Embryonic facial prominence (tissue), 1 donor: ENCODE data around the gene OR9I1.

Source experiments
- DNase-seq: peaks from one replicate; pipeline ENCODE4 v3.0.0-alpha.2; 2016; ENCODE audit errors: extremely low spot score

Gene OR9I1, protein sequence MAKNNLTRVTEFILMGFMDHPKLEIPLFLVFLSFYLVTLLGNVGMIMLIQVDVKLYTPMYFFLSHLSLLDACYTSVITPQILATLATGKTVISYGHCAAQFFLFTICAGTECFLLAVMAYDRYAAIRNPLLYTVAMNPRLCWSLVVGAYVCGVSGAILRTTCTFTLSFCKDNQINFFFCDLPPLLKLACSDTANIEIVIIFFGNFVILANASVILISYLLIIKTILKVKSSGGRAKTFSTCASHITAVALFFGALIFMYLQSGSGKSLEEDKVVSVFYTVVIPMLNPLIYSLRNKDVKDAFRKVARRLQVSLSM

DNA sequence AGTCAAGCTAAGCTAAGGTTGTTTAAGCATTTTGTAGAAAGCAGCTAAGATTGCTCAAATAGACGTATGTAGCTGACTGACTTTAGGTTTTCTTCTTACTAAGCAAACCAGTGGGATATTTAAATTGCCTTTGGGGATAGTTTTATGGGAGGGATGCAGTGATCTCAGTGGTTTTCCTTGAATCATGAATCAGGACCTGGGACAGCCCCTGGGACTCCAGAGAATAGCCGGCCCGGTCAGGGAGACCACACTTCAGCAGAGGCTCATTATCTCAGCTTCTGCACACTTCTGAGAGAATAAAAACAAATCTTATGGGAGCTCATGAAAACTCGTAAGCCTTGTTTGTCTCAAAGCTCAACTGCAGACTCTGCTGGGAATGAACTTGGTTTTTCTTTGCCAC, at the start of gene OR9I1:
Gene OR9I1 (minus strand): TSS at position 62 of the 400 bp plus-strand sequence. CDS start 6,086 bp downstream, outside the sequence.
- no peak for DNase-seq

DNA sequence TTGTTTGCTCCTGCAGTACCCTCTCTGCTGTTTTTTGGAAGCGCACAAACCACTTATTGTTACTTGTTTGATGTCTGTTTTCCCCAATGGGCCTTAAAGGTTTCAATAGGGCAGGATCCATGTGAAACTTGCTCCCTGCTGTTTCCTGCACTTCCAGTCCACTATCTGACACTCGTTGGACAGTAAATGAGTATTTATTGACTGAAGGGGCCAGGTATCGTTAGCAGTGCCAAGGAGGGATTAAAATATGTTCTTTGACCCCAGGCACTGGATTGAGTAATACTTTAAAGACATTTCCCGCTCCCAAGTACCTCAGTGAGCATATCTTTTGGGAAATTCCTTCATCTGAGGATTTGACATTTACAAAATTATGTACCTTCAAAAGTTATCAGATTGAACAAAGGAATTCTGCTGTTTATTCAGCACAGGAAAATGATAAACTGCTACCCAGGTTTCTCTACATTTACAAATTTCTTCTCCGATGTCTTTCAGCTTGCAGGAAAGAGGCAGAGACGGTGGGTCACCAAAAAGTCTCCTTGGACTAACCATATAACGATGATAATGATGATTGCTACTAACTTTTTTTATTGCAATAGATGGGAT, 40.3 kb upstream of the OR9I1 start:
- DNase-seq = no peak

DNA sequence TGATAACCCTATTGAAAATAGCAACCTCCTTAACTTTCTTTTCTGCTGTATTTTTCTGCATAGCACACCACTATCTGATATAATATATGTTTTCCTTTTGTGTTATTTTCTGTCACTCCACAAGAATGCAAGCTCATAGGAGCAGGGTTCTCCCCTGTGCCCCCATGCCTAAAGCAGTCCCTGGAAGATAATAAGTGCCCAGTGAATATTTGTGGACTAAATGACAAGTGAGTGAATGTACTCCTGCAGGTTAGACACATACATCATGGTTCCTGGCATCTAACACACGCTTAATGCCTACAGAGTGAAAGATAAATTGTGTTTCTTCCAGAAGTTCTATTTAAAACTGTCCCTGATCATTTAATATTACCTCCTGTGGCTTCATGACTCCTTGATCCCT, 39.7 kb upstream of the OR9I1 start:
- no peak for DNase-seq

DNA sequence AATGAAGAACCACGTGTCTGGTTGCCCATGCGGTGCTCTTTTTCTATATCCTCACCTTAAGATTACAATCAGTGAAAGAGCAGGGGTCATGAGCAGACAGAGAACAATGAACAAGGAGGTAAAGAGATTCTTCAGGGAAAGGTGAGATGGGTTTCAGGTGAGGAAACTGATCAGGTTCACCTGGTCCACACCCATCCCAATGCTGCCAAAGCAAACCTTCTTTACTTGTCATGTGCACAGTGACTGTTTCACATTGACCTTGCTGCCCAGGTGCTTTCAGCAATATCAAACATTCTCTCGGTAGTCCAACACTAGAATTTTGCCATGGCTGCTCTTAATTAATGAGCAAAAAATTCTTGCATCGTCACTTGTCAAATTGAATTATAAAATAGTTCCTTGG, 39.1 kb upstream of the OR9I1 start:
- no peak for DNase-seq

DNA sequence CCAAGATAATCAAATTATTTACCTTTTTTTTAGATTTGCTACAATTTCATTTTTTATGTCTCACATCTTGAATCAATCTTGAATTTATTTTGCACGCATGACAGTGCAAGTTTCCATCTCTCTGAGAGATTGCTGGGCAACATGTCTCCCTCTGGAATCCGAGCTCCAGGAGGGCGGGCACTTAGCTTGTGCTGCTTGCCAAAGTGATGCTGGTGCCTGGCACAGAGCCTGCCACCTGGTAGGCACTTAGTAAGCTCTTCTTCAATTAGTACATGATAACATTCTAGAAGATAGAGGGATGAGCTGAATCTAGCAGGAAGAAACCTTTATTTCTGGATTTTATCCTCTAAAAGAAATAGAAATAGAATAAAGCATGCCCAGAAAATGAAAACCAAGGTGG, 27.5 kb upstream of the OR9I1 start:
- DNase-seq = no peak

DNA sequence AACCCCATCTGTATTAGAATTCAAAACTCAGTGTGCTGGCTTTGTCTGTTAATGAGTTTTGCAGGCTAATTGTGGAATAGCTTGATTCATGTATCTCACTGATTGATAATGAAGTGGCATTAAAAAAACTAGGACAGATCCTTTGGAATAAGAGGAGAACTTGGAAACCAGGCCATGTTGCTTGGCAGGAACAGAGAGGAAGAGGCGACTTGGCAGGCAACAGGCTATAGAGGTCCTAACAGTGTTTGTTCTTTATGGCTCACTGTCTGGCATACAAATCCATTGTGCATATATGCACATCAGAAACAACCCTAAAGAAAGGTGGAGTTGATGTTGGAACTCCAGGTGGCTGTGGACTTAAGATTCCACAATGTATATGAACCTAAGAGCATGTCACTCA, 17.4 kb upstream of the OR9I1 start:
- DNase-seq = no peak

DNA sequence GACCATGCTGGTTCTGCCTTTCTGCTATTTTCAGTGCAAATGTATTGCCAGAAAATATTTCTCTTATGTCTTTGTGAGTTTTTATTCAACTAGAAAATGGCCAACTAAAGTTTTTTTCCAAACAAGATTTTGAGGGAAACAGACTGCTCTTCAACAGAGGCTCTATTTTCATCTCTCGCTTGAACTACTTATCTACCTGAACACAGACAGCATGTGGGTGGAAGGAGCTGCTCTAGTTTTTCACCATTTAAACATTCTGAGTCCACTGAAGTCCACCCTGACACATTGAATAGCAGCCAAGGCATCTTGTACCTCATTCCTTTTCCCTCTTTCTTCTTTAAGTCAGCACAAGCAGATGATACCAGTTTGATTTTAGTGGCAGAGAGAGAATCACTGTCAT, 9.8 kb upstream of the OR9I1 start:
- no peak for DNase-seq

DNA sequence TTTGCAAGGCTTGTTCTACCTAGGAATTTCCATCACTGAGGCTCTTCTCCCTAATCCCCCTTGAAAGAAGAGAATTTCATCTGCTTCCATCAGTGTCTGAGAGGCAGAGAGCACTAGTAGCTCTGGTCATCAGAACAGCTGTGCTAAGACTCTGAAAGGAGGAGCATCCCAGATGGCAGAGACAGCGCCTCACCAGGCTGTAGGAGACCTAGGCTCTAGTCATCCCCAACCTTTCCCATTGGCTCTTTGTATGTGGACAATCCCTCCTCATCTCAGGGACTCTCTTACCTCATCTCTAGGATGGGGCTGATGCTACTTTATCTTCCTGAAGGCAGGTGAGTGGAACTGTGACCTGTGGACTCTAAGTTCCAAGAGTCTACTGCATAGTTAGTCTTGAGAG, 8.8 kb upstream of the OR9I1 start:
- DNase-seq = no peak

DNA sequence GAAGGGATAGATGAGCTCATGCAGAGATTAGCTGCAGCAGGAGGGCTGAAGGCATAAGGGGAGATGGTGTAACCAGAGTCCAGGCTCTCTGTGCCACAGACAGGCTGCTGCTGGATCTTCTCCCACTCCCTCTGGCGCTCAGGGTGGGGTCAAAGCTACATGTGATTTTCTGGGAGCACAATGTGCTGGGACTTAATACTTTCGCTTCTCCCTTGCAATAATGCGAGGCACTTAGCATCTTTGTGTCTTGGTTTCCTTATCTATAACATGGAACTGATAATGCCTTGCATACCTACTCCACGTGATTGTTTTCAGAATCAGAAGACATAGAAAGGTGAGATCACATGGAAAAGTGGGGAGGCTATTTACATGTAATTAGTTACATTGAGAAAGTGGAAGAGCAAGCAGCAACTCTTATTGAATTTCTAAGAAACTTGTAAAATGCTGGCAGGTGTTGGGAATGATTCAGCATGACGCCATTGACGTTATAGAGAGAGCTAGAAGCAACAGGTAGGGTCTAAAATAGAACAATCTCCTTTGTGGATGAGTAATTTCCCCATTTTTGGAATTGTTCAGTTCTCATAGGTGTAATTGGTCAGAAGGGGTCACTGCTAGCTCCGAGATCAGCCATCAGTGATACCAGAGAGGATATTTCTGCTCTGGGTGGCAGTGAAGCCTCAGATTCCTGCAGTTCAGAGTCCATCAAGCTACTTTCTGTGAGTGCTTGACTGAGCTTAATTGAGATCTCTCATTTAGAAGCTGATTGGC, 8.2 kb upstream of the OR9I1 start:
- no peak for DNase-seq

DNA sequence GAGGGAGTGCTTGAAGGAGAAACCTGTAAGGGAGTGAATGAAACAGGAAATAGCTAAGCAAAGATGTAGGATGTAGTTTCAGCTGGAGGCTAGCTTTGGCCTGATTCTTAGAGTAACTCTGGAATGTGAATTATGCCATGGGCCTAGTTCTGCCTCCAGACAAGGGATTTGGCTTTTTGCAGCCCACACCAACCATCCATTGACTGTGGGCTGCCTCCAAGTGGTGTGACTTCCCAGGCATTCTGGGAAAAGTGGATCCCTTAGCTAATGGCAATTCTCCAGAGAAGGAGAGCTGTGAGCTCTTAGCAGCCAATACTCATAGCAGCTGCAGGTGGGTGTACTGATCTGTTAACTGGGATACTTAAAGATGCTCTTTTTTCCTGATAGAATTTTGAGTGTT, 2.0 kb upstream of the OR9I1 start:
- DNase-seq = no peak

DNA sequence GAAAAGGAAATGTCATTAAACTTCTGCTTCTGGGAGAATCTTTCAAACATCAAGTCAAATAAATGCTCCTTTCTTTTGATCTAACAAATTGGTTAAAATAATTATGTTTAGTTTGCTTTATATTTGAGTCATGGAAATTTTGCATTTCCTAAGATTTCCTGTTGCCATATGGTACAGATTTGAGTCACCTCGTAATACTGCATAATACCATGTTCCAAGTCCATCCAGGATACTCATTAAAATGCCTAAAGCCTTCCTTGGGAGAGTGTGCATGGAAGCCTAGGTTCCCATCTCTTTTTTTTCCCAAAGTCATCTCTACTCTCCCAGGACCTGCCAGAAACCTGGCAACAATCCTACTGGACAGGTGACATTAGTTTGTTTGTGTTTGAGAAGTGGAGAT, 4.2 kb downstream of the OR9I1 start:
- DNase-seq = no peak

DNA sequence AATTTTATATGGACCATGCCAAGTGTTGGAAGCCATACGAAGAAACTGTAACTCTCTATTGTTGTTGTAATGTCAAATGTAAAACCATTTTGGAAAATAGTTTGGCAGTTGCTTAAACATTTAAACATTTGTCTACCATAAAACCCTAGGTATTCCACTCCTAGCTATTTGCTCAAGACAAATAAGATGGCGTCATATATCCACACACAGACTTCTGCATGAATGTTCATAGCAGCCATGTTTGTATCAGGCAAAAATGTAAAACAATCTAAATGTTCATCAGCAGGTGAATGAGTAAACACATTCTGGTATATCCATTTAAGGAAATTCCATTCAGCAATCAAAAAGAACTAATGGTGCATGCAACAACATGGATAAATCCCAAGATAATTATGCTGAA, 27.9 kb downstream of the OR9I1 start:
- DNase-seq = no peak

DNA sequence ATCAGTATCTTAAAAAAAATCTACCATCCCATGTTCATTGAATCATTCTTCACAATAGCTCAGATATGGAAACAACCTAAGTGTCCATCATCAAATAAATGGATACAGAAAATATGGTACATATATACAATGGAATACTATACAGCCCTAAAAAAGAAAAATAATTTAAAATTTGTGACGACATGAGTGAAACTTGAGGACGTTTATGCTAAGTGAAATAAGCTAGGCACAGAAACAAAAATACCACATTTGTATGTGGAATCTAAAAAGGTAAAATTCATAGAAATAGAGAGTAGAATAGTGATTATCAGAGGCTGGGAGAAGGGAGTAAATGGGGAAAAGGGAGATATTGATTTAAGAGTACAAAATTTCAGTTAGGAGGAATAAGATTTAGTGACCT, 38.8 kb downstream of the OR9I1 start:
- DNase-seq = no peak

DNA sequence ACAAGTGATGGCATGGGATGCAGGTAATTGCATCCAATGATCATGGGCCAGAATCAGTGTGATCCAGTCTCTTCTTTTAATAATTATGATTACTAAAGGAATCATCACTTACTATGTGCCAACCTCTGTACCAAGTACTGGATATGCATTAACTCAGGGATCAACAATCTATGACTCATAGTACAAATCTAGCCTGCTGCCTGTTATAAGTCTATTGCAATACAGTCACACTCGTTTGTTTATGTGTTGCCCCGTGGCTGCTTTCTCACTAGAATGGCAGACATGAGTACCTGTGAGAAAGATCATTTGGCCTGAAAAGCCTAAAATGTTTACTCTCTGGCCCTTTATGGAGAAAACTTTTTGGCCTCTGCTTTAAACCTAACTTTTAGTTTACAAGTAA, 49.5 kb downstream of the OR9I1 start:
- no peak for DNase-seq

DNA sequence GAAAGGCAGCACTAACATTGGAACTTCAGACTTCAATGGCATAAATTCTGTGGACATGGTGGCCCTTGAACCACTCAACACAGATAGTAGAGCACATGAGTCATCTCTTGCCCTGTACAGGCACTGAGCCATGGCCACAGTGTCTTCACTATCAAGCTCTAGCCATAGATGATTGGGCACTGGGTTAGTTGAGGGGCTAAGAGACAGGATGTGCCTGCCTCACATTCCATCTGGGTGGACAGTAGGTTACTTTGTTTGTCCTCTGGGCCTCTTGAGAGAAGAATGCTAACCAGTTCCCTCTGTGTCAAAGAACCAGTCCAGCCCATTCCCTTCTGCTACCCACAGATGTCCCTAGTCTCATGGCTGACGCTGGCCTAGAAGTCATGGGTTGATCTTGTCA, 54.7 kb downstream of the OR9I1 start:
- DNase-seq = no peak

DNA sequence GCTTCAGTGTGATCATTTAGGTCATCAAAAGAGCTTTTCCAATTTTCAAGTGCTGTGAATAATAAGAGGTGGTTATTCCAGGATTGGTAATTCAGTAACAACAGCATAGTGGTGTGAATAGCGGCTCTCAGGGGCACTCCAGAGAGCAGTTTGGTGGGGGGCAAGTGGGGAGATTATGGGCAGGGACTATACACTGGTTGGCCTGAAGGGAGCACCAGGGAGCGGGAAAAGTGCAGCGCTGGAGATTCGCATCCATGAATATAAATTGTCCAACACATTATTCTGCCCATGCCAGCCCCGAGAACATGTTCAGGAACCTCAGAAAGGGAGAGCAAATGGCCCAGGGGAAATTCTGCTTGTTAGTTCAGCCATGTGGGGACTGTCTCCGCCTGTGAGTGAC, 56.7 kb downstream of the OR9I1 start:
- DNase-seq = no peak

DNA sequence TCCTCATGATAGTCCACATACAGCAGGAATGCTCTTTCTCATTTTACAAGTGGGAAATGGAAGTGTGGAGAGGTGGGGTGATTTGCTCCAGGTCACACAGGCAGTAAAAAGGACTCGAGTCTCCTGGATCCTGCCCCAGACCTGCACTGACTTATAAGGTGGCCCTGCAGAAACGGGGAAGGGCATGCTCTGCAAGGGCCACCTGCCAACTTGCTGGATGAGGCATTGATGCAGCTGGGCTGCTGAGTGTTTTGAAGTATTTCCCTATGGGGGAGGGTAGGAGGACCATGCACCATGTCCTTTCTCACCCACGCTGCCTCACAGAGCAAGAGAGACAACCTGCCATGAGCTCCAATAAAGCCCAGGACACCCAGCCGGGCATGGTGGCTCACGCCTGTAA, 57.6 kb downstream of the OR9I1 start:
- no peak for DNase-seq
